ENCODE data around the gene NID2. TPM values are rescaled to one million over a fixed set of nuclear protein-coding genes. Genes with fewer than 3 reads are reported as not detected.

Gene NID2
- polyA plus RNA-seq, 3 donors from 2014 or later: 0.31 to 0.95 (median 0.35) TPM

DNA sequence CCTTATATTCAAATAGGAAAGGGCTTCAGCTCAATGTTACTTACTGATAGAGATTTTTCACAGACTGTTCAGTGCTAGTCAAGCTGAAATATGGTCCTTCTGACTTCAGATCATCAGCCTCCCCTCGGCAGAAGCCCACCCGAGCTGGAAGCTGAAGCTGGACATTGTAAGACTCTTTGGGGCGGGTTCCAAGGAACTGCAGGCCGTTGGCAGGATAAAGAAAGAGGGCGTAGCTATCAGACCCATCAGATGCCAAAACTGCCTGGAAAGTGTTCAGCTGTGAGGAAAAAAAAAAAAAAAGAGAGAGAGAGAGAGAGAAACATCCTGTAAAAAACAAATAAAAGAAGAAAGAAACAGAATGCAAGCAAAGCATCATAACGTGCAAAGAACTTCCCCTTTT, 8.8 kb downstream of the NID2 start:
- no peak for DNase-seq
- H3K27ac Mint-ChIP-seq: no peak overlapping the region
- H3K36me3 Mint-ChIP-seq: peaks cover 0 to 2% (median 0%) of the 10 kb centered on the region in 3 donors
- H3K27me3 Mint-ChIP-seq (ENCODE audit: low read depth in 3 of 3): peaks cover 0 to 8% (median 2%) of the 10 kb centered on the region in 3 donors
- H3K4me3 Mint-ChIP-seq: no peak overlapping the region
- no peaks in the 10 kb centered on the region for H3K9me3 Mint-ChIP-seq
- H3K4me1 Mint-ChIP-seq: no peaks in the 10 kb centered on the region

DNA sequence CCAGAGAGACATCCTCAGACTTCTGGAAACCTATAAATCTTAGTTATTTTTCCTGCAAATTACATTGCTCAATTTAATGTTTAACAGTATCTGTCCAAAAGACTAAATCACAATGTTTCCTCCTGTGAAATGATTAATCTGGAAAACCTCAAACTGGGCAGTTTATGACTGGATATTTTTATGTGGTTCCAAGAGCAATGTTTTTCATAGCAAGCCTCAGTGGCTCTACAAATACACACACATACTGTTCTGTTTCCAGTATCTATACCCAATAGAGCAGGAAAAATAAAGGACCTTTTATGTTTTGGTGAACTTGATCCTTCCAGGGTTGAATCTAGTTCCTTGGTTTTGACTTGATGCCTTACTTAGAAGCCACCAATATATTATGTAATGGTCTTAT, 9.2 kb downstream of the NID2 start:
- no peaks in the 10 kb centered on the region for H3K4me1 Mint-ChIP-seq
- H3K27ac Mint-ChIP-seq: no peak overlapping the region
- DNase-seq: no peak
- peaks cover 0 to 2% (median 0%) of the 10 kb centered on the region in 3 donors for H3K36me3 Mint-ChIP-seq
- H3K27me3 Mint-ChIP-seq (ENCODE audit: low read depth in 3 of 3): peaks cover 0 to 6% (median 2%) of the 10 kb centered on the region in 3 donors
- no peak overlapping the region for H3K4me3 Mint-ChIP-seq
- H3K9me3 Mint-ChIP-seq: no peaks in the 10 kb centered on the region

DNA sequence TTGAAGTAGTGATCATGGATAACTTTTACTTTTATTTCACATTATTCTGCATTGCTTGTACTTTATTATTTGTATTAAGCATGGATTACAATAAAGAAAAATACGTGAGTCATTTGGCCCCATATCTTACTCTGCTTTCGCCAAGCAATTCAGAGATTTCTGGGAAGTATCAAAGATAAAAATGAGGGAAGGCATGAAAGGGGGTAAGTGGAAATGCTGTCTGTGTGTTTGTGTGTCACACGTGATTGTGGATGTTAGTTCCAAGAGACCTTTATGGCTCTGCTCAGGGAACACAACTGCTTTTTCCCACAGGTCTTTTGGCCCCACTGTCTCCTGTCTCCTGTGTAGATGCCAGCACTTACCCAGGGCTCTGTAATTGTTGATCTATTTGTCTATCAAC, 10.5 kb downstream of the NID2 start:
- Mint-ChIP-seq H3K9me3 (no peaks in the 10 kb centered on the region), H3K4me3 (no peak overlapping the region), H3K27ac (no peak overlapping the region), H3K27me3 (ENCODE audit: low read depth in 3 of 3) (peaks cover 0 to 6% (median 3%) of the 10 kb centered on the region in 3 donors), H3K4me1 (no peaks in the 10 kb centered on the region), H3K36me3 (peaks cover 0 to 2% (median 0%) of the 10 kb centered on the region in 3 donors)
- no peak for DNase-seq

DNA sequence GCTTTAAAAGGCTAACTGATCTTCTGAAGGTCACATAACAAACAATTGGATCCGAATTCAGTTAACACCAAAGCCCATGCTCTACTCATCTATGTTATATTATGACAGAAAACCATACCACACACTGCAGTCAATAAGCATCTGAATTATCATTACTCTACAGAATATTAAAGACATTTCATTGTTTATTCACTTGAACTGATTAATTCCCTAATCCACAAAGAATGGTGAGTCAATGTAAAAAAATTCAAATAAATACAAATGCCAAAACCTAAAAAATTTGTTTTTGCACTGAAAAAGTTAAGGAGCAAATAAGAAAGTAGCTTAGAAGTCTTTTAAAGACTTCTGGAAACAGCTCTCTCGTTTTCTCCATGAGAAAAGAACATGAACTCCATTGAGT, 13.7 kb downstream of the NID2 start:
- H3K9me3 Mint-ChIP-seq: no peaks in the 10 kb centered on the region
- H3K36me3 Mint-ChIP-seq: peaks cover 0 to 6% (median 4%) of the 10 kb centered on the region in 3 donors
- peaks cover 2 to 7% (median 3%) of the 10 kb centered on the region in 3 donors for H3K27me3 Mint-ChIP-seq (ENCODE audit: low read depth in 3 of 3)
- H3K4me1 Mint-ChIP-seq: no peaks in the 10 kb centered on the region
- H3K4me3 Mint-ChIP-seq: no peak overlapping the region
- no peak for DNase-seq
- no peak overlapping the region for H3K27ac Mint-ChIP-seq

DNA sequence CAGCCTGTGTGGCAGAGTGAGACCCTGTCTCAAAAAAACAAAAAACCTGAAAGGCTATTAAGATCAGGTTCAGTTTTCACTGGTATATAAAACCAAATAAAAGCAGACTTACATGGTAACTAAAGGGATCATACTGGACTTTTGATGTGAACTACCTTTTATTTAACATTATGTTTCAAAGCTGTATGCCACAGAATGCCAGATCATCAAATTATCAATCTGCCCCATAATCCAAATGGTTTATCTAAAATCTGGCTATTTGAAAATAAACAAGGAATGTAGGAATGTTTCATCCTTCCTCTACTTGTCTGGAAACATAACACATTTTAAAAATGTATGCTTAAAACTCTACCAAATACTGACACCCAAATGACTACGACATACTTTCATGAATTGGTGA, 14.2 kb downstream of the NID2 start:
- peaks cover 2 to 7% (median 3%) of the 10 kb centered on the region in 3 donors for H3K27me3 Mint-ChIP-seq (ENCODE audit: low read depth in 3 of 3)
- H3K36me3 Mint-ChIP-seq: peaks cover 0 to 6% (median 4%) of the 10 kb centered on the region in 3 donors
- H3K27ac Mint-ChIP-seq: no peak overlapping the region
- no peaks in the 10 kb centered on the region for H3K4me1 Mint-ChIP-seq
- H3K4me3 Mint-ChIP-seq: no peak overlapping the region
- DNase-seq: no peak
- no peaks in the 10 kb centered on the region for H3K9me3 Mint-ChIP-seq

DNA sequence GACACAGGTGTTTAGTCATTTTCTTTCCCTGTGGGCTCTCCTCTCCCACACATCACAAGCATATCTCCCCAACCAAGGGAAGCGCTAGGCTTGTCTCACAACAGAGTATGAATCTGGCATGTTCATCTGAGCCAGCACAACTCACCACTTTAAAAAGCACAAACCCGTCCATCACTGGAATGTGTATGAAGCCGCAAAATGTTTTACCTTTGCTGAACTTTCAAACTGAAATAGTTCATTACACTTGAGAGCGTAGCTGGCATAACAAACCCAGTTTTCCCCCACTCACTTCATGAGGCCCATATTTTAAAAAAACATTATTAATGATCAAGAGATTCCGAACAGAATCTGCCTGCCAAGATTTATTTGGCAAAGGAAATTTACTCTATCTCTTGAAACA, 15.8 kb downstream of the NID2 start:
- Mint-ChIP-seq H3K27me3 (ENCODE audit: low read depth in 3 of 3) (peaks cover 2 to 7% (median 3%) of the 10 kb centered on the region in 3 donors), H3K4me1 (no peaks in the 10 kb centered on the region), H3K27ac (no peak overlapping the region), H3K9me3 (no peaks in the 10 kb centered on the region), H3K4me3 (no peak overlapping the region), H3K36me3 (peaks cover 0 to 6% (median 4%) of the 10 kb centered on the region in 3 donors)
- no peak for DNase-seq

DNA sequence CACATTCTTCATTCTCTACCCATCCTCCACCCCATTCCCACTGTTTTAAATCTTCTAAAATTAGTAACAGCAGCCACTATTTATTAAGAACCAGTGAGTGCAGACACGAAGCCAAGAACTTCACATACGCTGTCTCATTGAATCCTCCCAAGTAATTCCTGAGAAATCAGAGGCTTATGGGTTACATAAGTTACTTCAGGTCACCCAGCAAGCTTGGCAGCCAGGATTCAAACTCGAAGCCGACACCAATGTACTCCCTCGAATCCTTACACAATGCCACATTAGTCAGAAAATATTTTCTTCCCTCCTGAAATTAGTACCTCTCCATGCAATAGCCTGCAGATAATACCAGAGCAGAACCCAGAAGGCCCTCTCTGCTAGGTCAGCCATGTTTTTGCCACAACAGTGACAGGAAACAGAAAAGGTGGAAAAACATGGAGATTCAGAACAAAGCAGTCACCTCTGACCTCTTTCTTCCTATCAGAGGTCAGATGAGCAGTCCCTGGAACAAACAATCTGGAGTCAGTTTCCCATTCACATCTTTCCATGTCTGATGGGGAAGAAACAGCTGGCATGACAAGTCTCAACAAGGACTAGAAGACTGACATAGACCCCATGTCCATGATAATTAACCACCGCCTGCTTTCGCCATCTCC, 16.4 kb downstream of the NID2 start:
- Mint-ChIP-seq H3K36me3 (peaks cover 0 to 6% (median 4%) of the 10 kb centered on the region in 3 donors), H3K9me3 (no peaks in the 10 kb centered on the region), H3K27me3 (ENCODE audit: low read depth in 3 of 3) (peaks cover 2 to 7% (median 3%) of the 10 kb centered on the region in 3 donors), H3K4me1 (no peaks in the 10 kb centered on the region), H3K27ac (no peak overlapping the region), H3K4me3 (no peak overlapping the region)
- DNase-seq: no peak

DNA sequence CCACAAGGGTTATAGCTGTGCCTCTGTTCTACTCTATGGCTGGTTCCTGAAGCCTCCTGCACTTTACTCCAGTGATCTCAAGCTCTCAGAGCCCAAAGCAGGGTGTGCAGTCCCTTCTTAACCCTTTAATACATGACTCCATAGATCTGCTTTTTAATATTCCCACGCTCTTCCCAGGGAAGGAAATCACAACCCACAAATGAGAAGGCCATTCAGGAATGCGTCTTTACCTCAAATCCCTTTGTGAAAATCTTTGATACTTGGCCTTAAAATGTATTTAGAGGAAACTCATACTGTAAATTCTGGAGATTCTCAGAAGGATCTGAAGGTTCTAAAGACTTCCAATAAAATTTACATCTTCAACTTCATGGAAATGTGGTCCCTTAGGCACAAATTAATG, 17.0 kb downstream of the NID2 start:
- peaks cover 0 to 6% (median 4%) of the 10 kb centered on the region in 3 donors for H3K36me3 Mint-ChIP-seq
- no peak overlapping the region for H3K27ac Mint-ChIP-seq
- no peaks in the 10 kb centered on the region for H3K4me1 Mint-ChIP-seq
- H3K4me3 Mint-ChIP-seq: no peak overlapping the region
- DNase-seq: no peak
- no peaks in the 10 kb centered on the region for H3K9me3 Mint-ChIP-seq
- H3K27me3 Mint-ChIP-seq (ENCODE audit: low read depth in 3 of 3): peaks cover 2 to 7% (median 3%) of the 10 kb centered on the region in 3 donors

DNA sequence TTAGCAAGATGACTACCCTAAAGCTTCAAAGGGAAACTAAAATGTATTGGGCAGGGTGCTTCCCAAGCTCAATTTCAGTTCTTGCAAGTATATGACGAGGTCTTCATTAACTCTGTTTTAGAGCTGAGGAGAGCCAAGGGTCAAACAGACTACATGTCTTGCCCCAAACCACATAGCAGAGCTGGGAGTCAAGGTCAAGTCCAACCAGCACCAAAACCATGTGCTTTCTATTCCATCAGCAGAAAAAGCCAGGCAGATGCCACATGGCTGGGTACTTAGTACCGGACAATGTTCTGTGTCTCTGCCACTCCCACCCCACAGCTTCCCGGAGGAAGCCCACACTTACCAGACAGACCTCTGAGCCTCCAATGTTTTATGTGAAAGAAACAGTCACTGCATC, 17.6 kb downstream of the NID2 start:
- H3K36me3 Mint-ChIP-seq: peaks cover 0 to 6% (median 4%) of the 10 kb centered on the region in 3 donors
- DNase-seq: no peak
- H3K4me1 Mint-ChIP-seq: no peaks in the 10 kb centered on the region
- peaks cover 0 to 7% (median 3%) of the 10 kb centered on the region in 3 donors for H3K27me3 Mint-ChIP-seq (ENCODE audit: low read depth in 3 of 3)
- no peak overlapping the region for H3K4me3 Mint-ChIP-seq
- H3K9me3 Mint-ChIP-seq: no peaks in the 10 kb centered on the region
- no peak overlapping the region for H3K27ac Mint-ChIP-seq

DNA sequence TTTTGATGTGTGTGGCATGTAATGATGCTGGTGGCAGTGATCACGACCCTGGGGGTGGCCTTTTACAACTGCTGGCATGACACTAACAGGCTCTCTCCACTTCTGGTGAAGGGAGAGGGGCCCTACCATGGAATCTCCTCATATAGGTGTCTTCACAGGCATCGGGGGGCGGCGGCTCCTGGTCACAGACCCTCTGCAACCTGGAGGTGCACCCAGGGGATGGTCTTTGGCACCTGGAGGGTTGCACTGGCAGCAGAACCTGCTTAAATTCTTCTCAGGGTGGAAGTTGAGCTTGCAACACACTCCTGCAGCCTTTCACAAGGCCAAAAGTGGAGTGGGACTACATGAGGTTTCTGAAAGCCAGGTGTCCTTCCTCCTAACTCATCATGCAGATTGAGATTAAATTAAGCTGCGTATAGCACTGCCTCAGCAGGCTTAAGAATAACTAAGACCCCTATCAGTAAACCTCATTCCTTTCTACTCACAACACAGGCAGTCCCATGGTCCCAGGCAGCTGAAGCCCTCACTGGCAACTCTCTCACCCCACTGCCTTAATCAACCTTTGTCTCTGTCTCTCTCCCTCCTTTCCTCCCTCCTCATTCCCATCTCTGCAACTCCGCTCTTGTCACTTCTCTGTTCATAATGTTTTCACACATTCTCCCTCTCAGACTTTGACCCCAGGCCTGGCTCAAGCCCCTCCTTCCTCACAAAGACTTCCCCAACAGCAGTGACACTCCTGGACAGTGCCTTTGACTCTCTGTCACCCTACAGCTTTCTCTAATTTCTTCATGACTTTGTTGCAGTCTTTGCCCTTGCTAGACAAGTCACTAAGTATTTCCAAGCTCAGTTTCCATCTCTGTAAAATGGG, 18.9 kb downstream of the NID2 start:
- H3K27ac Mint-ChIP-seq: no peak overlapping the region
- H3K4me1 Mint-ChIP-seq: no peaks in the 10 kb centered on the region
- DNase-seq: no peak
- peaks cover 0 to 4% (median 3%) of the 10 kb centered on the region in 3 donors for H3K36me3 Mint-ChIP-seq
- H3K27me3 Mint-ChIP-seq (ENCODE audit: low read depth in 3 of 3): peaks cover 0 to 7% (median 3%) of the 10 kb centered on the region in 3 donors
- H3K4me3 Mint-ChIP-seq: no peak overlapping the region
- H3K9me3 Mint-ChIP-seq: no peaks in the 10 kb centered on the region

DNA sequence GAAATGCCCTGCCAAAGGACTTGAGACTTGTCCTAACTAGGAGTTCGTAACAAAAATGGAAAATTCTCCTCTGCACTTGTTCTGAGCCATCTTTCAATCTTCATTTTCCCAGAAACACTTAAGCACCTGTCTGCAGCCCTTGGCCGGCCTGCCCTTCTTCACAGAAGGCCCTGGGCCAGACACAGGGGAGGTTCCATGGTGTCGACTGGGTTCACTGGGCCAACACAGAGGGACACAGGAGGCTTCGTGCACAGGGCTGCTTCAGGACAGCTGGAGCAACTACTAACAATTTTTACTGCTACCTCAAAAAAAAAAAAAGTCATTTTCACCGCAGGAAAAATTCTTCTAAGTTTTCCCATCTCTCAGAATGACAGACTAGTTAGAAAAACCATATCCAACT, 19.6 kb downstream of the NID2 start:
- Mint-ChIP-seq H3K4me3 (no peak overlapping the region), H3K36me3 (peaks cover 0 to 4% (median 3%) of the 10 kb centered on the region in 3 donors), H3K4me1 (no peaks in the 10 kb centered on the region), H3K27ac (no peak overlapping the region), H3K9me3 (no peaks in the 10 kb centered on the region), H3K27me3 (ENCODE audit: low read depth in 3 of 3) (peaks cover 0 to 7% (median 3%) of the 10 kb centered on the region in 3 donors)
- no peak for DNase-seq

DNA sequence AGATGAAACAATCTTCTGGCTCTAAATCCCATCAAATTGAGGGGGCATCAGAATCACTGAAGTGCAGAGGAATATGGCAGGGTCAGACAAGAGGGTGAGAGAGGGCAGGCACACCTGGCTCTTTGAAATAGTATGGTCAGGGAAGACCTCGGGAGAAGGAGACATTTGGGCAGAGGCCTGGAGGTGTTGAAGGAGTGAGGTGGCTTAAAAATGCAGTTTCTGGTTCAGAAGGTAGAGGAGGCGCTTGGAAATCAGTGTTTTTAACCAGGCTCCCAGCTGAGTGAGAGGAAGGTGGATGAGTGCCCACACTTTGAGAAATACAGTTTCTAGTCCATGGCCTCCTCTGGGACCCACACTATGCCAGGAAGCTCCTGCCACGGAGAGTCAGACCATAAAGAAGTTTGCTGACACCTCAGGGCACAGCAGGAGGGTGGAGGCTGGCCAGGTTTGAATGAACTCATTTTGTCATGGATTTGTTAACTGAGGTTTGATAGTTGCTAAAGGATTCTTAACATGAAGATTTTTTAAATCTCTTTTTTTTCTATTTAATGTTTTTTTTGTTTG, 20.1 kb downstream of the NID2 start:
- Mint-ChIP-seq H3K36me3 (peaks cover 0 to 6% (median 3%) of the 10 kb centered on the region in 3 donors), H3K27ac (peak overlapping the region in 1 of 6 donors; percentile 24), H3K9me3 (no peaks in the 10 kb centered on the region), H3K4me3 (no peak overlapping the region), H3K27me3 (ENCODE audit: low read depth in 3 of 3) (peaks cover 0 to 5% (median 4%) of the 10 kb centered on the region in 3 donors), H3K4me1 (peaks cover 2 to 3% of the 10 kb centered on the region in 2 donors)
- DNase-seq: no peak

DNA sequence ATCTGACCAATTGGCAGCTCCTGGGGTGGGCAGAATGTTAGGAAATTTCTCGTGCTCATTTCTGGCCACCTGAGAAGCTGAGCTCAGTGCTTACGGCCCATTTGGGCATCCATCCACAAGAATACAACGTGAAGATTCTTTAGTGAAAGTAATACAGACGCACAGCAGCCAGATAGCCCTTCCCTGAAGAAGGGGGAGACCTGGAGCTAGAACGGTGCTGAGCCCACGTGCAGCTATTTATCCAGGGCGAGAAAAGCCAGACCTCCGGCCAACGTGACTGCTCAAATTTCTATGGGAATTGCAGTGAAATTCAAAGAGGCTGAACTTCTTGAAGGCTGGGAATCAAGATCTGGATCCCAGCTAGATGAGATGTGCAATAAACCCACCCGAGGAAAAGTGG, 20.7 kb downstream of the NID2 start:
- Mint-ChIP-seq H3K27ac (no peak overlapping the region), H3K27me3 (ENCODE audit: low read depth in 3 of 3) (peaks cover 0 to 6% (median 4%) of the 10 kb centered on the region in 3 donors), H3K4me1 (peaks cover 3 to 9% of the 10 kb centered on the region in 2 donors), H3K9me3 (no peaks in the 10 kb centered on the region), H3K36me3 (peaks cover 0 to 7% (median 3%) of the 10 kb centered on the region in 3 donors), H3K4me3 (no peak overlapping the region)
- no peak for DNase-seq

DNA sequence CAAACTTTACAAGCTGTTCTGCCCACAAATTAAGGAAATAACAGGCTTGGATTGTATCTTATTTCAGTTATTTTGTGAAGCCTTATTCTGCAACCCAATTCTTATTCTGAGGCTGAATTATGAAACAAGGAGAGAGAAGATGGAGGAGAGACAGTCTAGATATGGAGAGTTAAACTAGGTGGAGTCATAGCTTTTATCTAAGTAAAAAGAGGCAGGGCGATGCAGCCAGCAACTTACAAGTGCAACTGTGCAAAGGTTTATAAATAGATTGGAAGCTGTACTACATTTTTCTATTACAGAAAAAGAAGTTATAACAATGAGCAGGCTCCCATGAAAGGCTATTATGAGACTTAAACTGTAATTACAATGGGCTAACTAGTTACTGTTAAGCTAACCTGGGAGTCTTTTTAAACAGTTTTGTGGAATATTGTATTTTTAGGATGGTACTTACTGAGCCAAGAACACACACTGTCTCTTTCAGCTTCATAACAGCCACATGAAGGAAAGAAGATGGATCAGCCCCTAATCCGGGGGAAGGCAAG, 22.4 kb downstream of the NID2 start:
- no peak for DNase-seq
- peaks cover 3 to 11% of the 10 kb centered on the region in 2 donors for H3K4me1 Mint-ChIP-seq
- no peaks in the 10 kb centered on the region for H3K9me3 Mint-ChIP-seq
- H3K27me3 Mint-ChIP-seq (ENCODE audit: low read depth in 3 of 3): peaks cover 0 to 3% (median 0%) of the 10 kb centered on the region in 3 donors
- no peak overlapping the region for H3K27ac Mint-ChIP-seq
- H3K4me3 Mint-ChIP-seq: no peak overlapping the region
- peaks cover 0 to 7% (median 0%) of the 10 kb centered on the region in 3 donors for H3K36me3 Mint-ChIP-seq

All from immature natural killer cell (primary cell).